EH (cell line): ENCODE results near the gene HKDC1.
A peak's percentile ranks its signal among the peaks of the same experiment; 100 is the strongest.

ENCODE experiments used
- DNase-seq: peaks from one replicate; pipeline ENCODE4 v3.0.0-alpha.2; 2015; ENCODE audit warnings: low read depth

HKDC1 gene

GRCh38 chr10:69215405-69216171 is 4.5 kb upstream of the HKDC1 start:
- peak; percentile 28 for DNase-seq

- DNase-seq, result no peak
These were observed 3.5 kb upstream of the HKDC1 start for GRCh38 chr10:69216577-69217118.

- DNase-seq, result peak; percentile 94
These were observed 2.9 kb upstream of the HKDC1 start for GRCh38 chr10:69217119-69217754.

- peak; percentile 63 for DNase-seq
These were observed 1.3 kb upstream of the HKDC1 start for GRCh38 chr10:69218831-69219230.

- DNase-seq, result no peak
These were observed 375 bp downstream of the HKDC1 start for GRCh38 chr10:69220507-69220906.

- peak; percentile 61 for DNase-seq
These were observed 2.3 kb downstream of the HKDC1 start for GRCh38 chr10:69222157-69223027.

GRCh38 chr10:69223028-69223342 is 2.9 kb downstream of the HKDC1 start:
- DNase-seq, result no peak

GRCh38 chr10:69224862-69225657 is 4.9 kb downstream of the HKDC1 start:
- peak; percentile 68 for DNase-seq

GRCh38 chr10:69225681-69226080 is 5.5 kb downstream of the HKDC1 start:
- no peak for DNase-seq

- no peak for DNase-seq
These were observed 6.9 kb downstream of the HKDC1 start for GRCh38 chr10:69226919-69227450.

GRCh38 chr10:69228151-69228550 is 8.0 kb downstream of the HKDC1 start:
- DNase-seq, result no peak

- no peak for DNase-seq
These were observed 9.4 kb downstream of the HKDC1 start for GRCh38 chr10:69229616-69229916.

- no peak for DNase-seq
These were observed 10.0 kb downstream of the HKDC1 start for GRCh38 chr10:69230128-69230527.

GRCh38 chr10:69232252-69232651 is 12.1 kb downstream of the HKDC1 start:
- peak; percentile 91 for DNase-seq

GRCh38 chr10:69232736-69233480 is 12.8 kb downstream of the HKDC1 start:
- no peak for DNase-seq

GRCh38 chr10:69234447-69234846 is 14.3 kb downstream of the HKDC1 start:
- no peak for DNase-seq

- peak; percentile 79 for DNase-seq
These were observed 17.5 kb downstream of the HKDC1 start for GRCh38 chr10:69237528-69238159.

- no peak for DNase-seq
These were observed 19.0 kb downstream of the HKDC1 start for GRCh38 chr10:69239136-69239535.

GRCh38 chr10:69239816-69240434 is 19.8 kb downstream of the HKDC1 start:
- DNase-seq, result peak; percentile 59

GRCh38 chr10:69240455-69240854 is 20.3 kb downstream of the HKDC1 start:
- no peak for DNase-seq
